GM19452 (cell line): ENCODE data around the gene CBLN3.
"Not testable (repeated sequence)": the region's sequence is repeated elsewhere in the genome, so short reads cannot be mapped to it uniquely, and the experiment has no call there.

Experiments
- ATAC-seq: cut with Tn5 transposase; IDR thresholded peaks from one replicate; pipeline ENCODE4 v1.9.1; 2021; ENCODE audit not compliant: unreplicated experiment

CBLN3 gene

GRCh38 chr14:24406416-24406815, 23.1 kb downstream of the CBLN3 start:
- no peak for ATAC-seq

GRCh38 chr14:24404814-24405213, 24.7 kb downstream of the CBLN3 start:
- no peak for ATAC-seq

- ATAC-seq = no peak
These were observed 26.0 kb downstream of the CBLN3 start for GRCh38 chr14:24403294-24403998.

GRCh38 chr14:24401810-24402702, 27.4 kb downstream of the CBLN3 start:
- no peak for ATAC-seq

- ATAC-seq = no peak
These were observed 29.3 kb downstream of the CBLN3 start for GRCh38 chr14:24399999-24400718.

- ATAC-seq = no peak
These were observed 30.0 kb downstream of the CBLN3 start for GRCh38 chr14:24399447-24399822.

- ATAC-seq = no peak
These were observed 30.6 kb downstream of the CBLN3 start, which contains the start of gene NYNRIN for GRCh38 chr14:24398653-24399446. Gene NYNRIN, plus strand, starts transcription at chr14:24399003. Its CDS starts 244 bp downstream, at chr14:24399247.

- no peak for ATAC-seq
These were observed 31.2 kb downstream of the CBLN3 start for GRCh38 chr14:24398293-24398652.

- no peak for ATAC-seq
These were observed 31.7 kb downstream of the CBLN3 start for GRCh38 chr14:24397639-24398292.

- ATAC-seq = no peak
These were observed 33.6 kb downstream of the CBLN3 start for GRCh38 chr14:24395609-24396582.

- ATAC-seq = no peak
These were observed 35.2 kb downstream of the CBLN3 start for GRCh38 chr14:24394275-24394674.

GRCh38 chr14:24392325-24393091, 37.0 kb downstream of the CBLN3 start:
- no peak for ATAC-seq

GRCh38 chr14:24390701-24391468, 38.6 kb downstream of the CBLN3 start:
- no peak for ATAC-seq

- ATAC-seq = no peak
These were observed 40.1 kb downstream of the CBLN3 start for GRCh38 chr14:24389226-24389848.

GRCh38 chr14:24388474-24389179, 40.8 kb downstream of the CBLN3 start:
- ATAC-seq = no peak

GRCh38 chr14:24387579-24387978, 41.9 kb downstream of the CBLN3 start:
- not testable (repeated sequence) for ATAC-seq

GRCh38 chr14:24387009-24387345, 42.5 kb downstream of the CBLN3 start:
- ATAC-seq = no peak
